IMR-90 (cell line): ENCODE measurements around the gene ASB16.

ENCODE experiments used
- BHLHE40 ChIP-seq: fragments of 150-350 bp; IDR thresholded peaks from 2 replicates; pipeline ENCODE4 v1.6.1; 2016; ENCODE audit warnings: mild to moderate bottlenecking, low read depth, low read length
- CEBPB ChIP-seq: IDR thresholded peaks from 2 replicates; pipeline ENCODE4 v1.6.1; 2012; ENCODE audit warnings: low read depth, low read length, improper control_type of control experiment
- CHD1 ChIP-seq: IDR thresholded peaks from 2 replicates; pipeline ENCODE4 v1.6.1; 2012; ENCODE audit warnings: low read depth, low read length, improper control_type of control experiment
- FOS ChIP-seq: fragments of 150-350 bp; IDR thresholded peaks from 2 replicates; pipeline ENCODE4 v1.6.1; 2016; ENCODE audit warnings: low read depth, low read length
- MAFK ChIP-seq: IDR thresholded peaks from 2 replicates; pipeline ENCODE4 v1.6.1; 2012; ENCODE audit warnings: low read depth, low read length, improper control_type of control experiment
- MAZ ChIP-seq: IDR thresholded peaks from 2 replicates; pipeline ENCODE4 v1.6.1; 2012; ENCODE audit warnings: low read depth, mild to moderate bottlenecking, low read length, improper control_type of control experiment, moderate library complexity, borderline replicate concordance
- MXI1 ChIP-seq: IDR thresholded peaks from 2 replicates; pipeline ENCODE4 v1.6.1; 2012; ENCODE audit warnings: low read depth, mild to moderate bottlenecking, low read length, moderate library complexity, borderline replicate concordance
- POLR2A ChIP-seq: IDR thresholded peaks from 2 replicates; pipeline ENCODE4 v1.6.1; 2012; ENCODE audit warnings: mild to moderate bottlenecking, low read depth, low read length
- RAD21 ChIP-seq: IDR thresholded peaks from 2 replicates; pipeline ENCODE4 v1.6.1; 2012; ENCODE audit warnings: low read length, improper control_type of control experiment
- RFX5 ChIP-seq: IDR thresholded peaks from 2 replicates; pipeline ENCODE4 v1.8.0; 2012; ENCODE audit warnings: low read depth, mild to moderate bottlenecking, low read length, moderate library complexity
- SMC3 ChIP-seq: fragments of 150-350 bp; IDR thresholded peaks from 2 replicates; pipeline ENCODE4 v1.6.1; 2016; ENCODE audit warnings: low read depth, mild to moderate bottlenecking, antibody characterized with exemption, low read length, moderate library complexity
- TF ChIP-seq, protein P1 (sequence below): conservative IDR thresholded peaks from 2 replicates; pipeline ENCODE4 v1.5.1; 2012; ENCODE audit warnings: mild to moderate bottlenecking, low read depth, low read length, improper control_type of control experiment
- TF ChIP-seq, protein P2 (sequence below): fragments of 150-350 bp; IDR thresholded peaks from 2 replicates; pipeline ENCODE4 v1.6.1; 2017; ENCODE audit warnings: mild to moderate bottlenecking, antibody characterized with exemption, low read length, low read depth
- TF ChIP-seq, protein P3 (sequence below): fragments of 150-350 bp; IDR thresholded peaks from 2 replicates; pipeline ENCODE4 v1.6.1; 2016; ENCODE audit warnings: low read depth, mild to moderate bottlenecking, low read length, moderate library complexity, borderline replicate concordance

DNA sequence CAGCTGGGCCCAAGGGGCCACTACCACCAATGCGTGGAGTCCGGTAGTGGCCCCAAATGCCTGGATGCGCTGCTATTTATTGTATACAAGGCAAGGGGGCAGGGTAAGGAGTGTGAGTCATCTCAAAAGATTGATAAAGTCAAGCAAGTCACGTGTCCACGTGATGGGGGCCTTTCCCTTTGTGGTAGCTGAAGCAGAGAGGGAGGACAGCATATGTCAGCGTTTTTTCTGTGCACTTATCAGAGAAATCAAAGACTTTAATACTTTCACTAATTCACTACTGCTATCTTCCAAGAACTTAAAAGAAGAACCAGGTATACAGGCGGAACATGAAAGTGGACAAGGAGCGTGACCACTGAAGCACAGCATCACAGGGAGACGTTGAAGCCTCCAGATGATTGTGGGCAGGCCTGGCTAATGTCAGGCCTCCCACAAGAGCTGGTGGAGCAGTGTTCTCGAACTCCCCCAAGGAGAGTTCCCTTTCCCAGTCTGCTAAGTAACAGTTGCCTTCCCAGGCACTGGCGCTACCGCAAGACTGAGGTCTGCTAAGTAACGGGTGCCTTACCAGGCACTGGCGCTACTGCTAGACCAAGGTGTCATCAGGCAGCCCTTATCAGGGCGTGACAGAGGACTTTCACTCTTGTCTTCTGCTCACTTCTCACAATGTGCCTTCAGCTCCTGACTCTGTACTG is 10.8 kb upstream of the ASB16 start:
- TF ChIP-seq, protein P1, sequence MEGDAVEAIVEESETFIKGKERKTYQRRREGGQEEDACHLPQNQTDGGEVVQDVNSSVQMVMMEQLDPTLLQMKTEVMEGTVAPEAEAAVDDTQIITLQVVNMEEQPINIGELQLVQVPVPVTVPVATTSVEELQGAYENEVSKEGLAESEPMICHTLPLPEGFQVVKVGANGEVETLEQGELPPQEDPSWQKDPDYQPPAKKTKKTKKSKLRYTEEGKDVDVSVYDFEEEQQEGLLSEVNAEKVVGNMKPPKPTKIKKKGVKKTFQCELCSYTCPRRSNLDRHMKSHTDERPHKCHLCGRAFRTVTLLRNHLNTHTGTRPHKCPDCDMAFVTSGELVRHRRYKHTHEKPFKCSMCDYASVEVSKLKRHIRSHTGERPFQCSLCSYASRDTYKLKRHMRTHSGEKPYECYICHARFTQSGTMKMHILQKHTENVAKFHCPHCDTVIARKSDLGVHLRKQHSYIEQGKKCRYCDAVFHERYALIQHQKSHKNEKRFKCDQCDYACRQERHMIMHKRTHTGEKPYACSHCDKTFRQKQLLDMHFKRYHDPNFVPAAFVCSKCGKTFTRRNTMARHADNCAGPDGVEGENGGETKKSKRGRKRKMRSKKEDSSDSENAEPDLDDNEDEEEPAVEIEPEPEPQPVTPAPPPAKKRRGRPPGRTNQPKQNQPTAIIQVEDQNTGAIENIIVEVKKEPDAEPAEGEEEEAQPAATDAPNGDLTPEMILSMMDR, result no peak
- no peak for TF ChIP-seq MAZ
- no peak for TF ChIP-seq SMC3
- peak; percentile 82 for TF ChIP-seq MAFK
- TF ChIP-seq RAD21, result no peak
- TF ChIP-seq CEBPB, result no peak
- TF ChIP-seq, protein P2, sequence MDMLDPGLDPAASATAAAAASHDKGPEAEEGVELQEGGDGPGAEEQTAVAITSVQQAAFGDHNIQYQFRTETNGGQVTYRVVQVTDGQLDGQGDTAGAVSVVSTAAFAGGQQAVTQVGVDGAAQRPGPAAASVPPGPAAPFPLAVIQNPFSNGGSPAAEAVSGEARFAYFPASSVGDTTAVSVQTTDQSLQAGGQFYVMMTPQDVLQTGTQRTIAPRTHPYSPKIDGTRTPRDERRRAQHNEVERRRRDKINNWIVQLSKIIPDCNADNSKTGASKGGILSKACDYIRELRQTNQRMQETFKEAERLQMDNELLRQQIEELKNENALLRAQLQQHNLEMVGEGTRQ, result peak; percentile 66
- no peak for TF ChIP-seq MXI1
- no peak for TF ChIP-seq POLR2A
- TF ChIP-seq, protein P3, sequence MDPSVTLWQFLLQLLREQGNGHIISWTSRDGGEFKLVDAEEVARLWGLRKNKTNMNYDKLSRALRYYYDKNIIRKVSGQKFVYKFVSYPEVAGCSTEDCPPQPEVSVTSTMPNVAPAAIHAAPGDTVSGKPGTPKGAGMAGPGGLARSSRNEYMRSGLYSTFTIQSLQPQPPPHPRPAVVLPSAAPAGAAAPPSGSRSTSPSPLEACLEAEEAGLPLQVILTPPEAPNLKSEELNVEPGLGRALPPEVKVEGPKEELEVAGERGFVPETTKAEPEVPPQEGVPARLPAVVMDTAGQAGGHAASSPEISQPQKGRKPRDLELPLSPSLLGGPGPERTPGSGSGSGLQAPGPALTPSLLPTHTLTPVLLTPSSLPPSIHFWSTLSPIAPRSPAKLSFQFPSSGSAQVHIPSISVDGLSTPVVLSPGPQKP, result no peak
- peak; percentile 68; the same call in 1 of the 2 replicates for TF ChIP-seq BHLHE40
- TF ChIP-seq FOS, result no peak
- no peak for TF ChIP-seq CHD1
- TF ChIP-seq RFX5, result no peak
